Adrenal gland (tissue), 12 donors: ENCODE results near the gene UNC13D. TPM values are rescaled to one million over a fixed set of nuclear protein-coding genes. Genes with fewer than 3 reads are reported as not detected.
A peak's percentile ranks its signal among the peaks of the same experiment; 100 is the strongest.
"Not testable (repeated sequence)": the region's sequence is repeated elsewhere in the genome, so short reads cannot be mapped to it uniquely, and the experiment has no call there.

Experiments
- DNase-seq, 7 donors: peaks; one replicate each; pipeline ENCODE4 v3.0.0-alpha.2; 2019 to 2020
- H3K27ac ChIP-seq, 5 donors: fragments of 200-600 bp; sonication (generic) in 4 of 5; 1 replicate in 3 of 5; 2 replicates in 2 of 5; pipeline versions ENCODE4 v1.5.1 to v1.8.0; 2016 to 2020; ENCODE audit warnings: mild to moderate bottlenecking in 1 of 5
- H3K27me3 ChIP-seq: fragments of 200-600 bp; 2 replicates; pipeline ENCODE4 v1.8.0; 2021
- H3K36me3 ChIP-seq, 2 donors: fragments of 200-600 bp; replicated peaks in 1 of 2; 1 replicate in 1 of 2; 2 replicates in 1 of 2; pipeline versions ENCODE4 v1.5.1 to v1.8.0; 2018 to 2022
- H3K4me1 ChIP-seq, 2 donors: fragments of 200-600 bp; replicated peaks in 1 of 2; 1 replicate in 1 of 2; 2 replicates in 1 of 2; pipeline versions ENCODE4 v1.5.1 to v1.8.0; 2018 to 2021
- H3K4me3 ChIP-seq, 4 donors: fragments of 200-600 bp; sonication (generic) in 3 of 4; one replicate each; pipeline ENCODE4 v1.5.1; 2016 to 2018
- H3K9me3 ChIP-seq, 3 donors: fragments of 200-600 bp; sonication (generic) in 1 of 3; replicated peaks in 1 of 3; 1 replicate in 2 of 3; 2 replicates in 1 of 3; pipeline versions ENCODE4 v1.5.1 to v1.8.0; 2016 to 2021
- CTCF ChIP-seq, 6 experiments: fragments of 450-650 bp in 4 of 6; fragments of 200-600 bp in 2 of 6; sonication (generic) in 1 of 6; IDR thresholded peaks; 1 replicate in 5 of 6; 2 replicates in 1 of 6; pipeline versions ENCODE4 v1.5.1 to v1.8.0; 2016 to 2021; ENCODE audit warnings: antibody characterized with exemption in 6 of 6, mild to moderate bottlenecking in 2 of 6, moderate library complexity in 1 of 6
- POLR2A ChIP-seq, 2 donors: fragments of 450-650 bp; IDR thresholded peaks; one replicate each; pipeline ENCODE4 v1.6.1; 2017; ENCODE audit warnings: antibody characterized with exemption in 2 of 2, mild to moderate bottlenecking in 2 of 2, moderate library complexity in 1 of 2
- WGBS, 4 donors: extraction: QIAGEN DNeasy Blood & Tissue Kit in 2 of 4; methylation state at CpG; one replicate each; pipeline versions ENCODE4 v1.1.5 to v1.1.7; 2013 to 2017; 5-methylcytosine and 5-hydroxymethylcytosine counted together
- intact Hi-C, 2 donors: fragments of 100-400 bp; cut with DNase I; formaldehyde crosslinking; loops; one replicate each; pipeline versions ENCODE4 v1.14.1 to v1.15.0; 2022 to 2023
- polyA plus RNA-seq, 3 donors: library from polyadenylated mRNA; stranded (reverse); fragments of 200-250 nt in 2 of 3; fragments of 350-450 nt in 1 of 3; fragmentation: Illumina TruSeq in 1 of 3; extraction: RNeasy Lipid Tissue Mini Kit (QIAGEN cat#74804) in 1 of 3; gene quantifications; one replicate each; pipeline ENCODE4 v1.2.3, GENCODE V29; 2013 to 2014
- total RNA-seq, 9 donors: library from RNA; depleted of rRNA in 4 of 9; stranded (reverse); fragments of >200 nt in 4 of 9; fragments of 120-200 nt in 1 of 9; fragmentation: NEBNext Ultra II Directional in 1 of 9; extraction: Animal tissue kit (Norgen Biotek cat#: 25700) in 1 of 9; gene quantifications; one replicate each; pipeline versions ENCODE4 v1.1.0 to v1.2.4, GENCODE V29; 2013 to 2023
- donor health status: healthy with polysubstance abuse.
- donor health status: Bipolar disorder and iron deficiency.
- donor health status: DM: yes; HTN: yes; CAD: no.
- donor health status: DM: no; HTN: no; CAD: no.
- donor health status: DM: no; HTN: no; CAD: no.
- donor health status: DM: yes; HTN: yes; CAD: no.

The UNC13D gene
- total and polyA plus RNA-seq, 12 donors, result 3.0 to 47.5 (median 13.8) TPM

- intact Hi-C loops, result no loop called here
- Histone ChIP-seq H3K27me3 (no peaks in the 10 kb centered on the region), H3K27ac (peak within 1 kb of the TSS; percentile 91 to 99 (median 97)), H3K36me3 (peaks cover 0 to 18% of the 10 kb centered on the region in 2 donors), H3K4me3 (peak within 1 kb of the TSS; percentile 58 to 81 (median 70)), H3K4me1 (peaks cover 13 to 34% of the 10 kb centered on the region in 2 donors), H3K9me3 (no peaks in the 10 kb centered on the region)
- DNase-seq, result peak; percentile 97 to 100 (median 100)
- 0 to 1% (median 0%) methylated on average over 11 to 58 of the region's 58 CpGs for WGBS, 4 donors
- peak; percentile 21 to 50 (median 31) for TF ChIP-seq CTCF (IDR thresholded peaks at IDR 0.05)
- peak; percentile 79 to 97 for TF ChIP-seq POLR2A (IDR thresholded peaks at IDR 0.05)
These were observed 11.3 kb upstream of the UNC13D start, which contains the start of gene WBP2 for GRCh38 chr17:75855310-75856061. Gene WBP2, minus strand, starts transcription at chr17:75855335. Its CDS starts 38 bp downstream, at chr17:75855297.

DNA sequence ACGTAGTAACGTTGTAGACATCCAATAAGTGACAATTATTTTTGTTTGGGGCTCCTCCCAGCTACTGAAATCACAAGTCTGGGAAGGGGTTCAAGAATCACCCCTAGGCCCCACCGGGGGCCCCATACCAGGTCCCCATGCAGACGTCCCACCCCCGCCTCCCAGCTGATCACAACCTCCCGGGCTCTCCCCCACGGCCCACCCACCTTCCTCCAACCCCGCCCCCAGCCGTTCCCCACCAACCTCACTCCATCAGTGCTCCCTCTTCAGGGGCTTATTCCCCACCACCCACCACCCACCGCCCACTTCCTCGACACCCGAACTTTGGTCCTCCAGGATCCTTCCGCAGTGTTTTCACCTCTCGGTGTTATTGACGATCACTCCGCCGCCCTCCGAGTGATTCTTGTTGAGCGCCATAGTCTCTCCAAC is 10.7 kb upstream of the UNC13D start:
- peak in 1 of 7 donors; percentile 58 for DNase-seq

GRCh38 chr17:75854101-75854748 is 10.0 kb upstream of the UNC13D start:
- Histone ChIP-seq H3K9me3 (no peaks in the 10 kb centered on the region), H3K4me3 (peak overlapping the region in 3 of 4 donors; percentile 20 to 81 (median 58)), H3K36me3 (peaks cover 0 to 28% of the 10 kb centered on the region in 2 donors), H3K27me3 (no peaks in the 10 kb centered on the region), H3K27ac (peak overlapping the region; percentile 91 to 99 (median 97)), H3K4me1 (peaks cover 17 to 45% of the 10 kb centered on the region in 2 donors)
- WGBS, 4 donors, result 9 to 15% (median 11%) methylated on average over 6 to 7 of the region's 7 CpGs
- TF ChIP-seq CTCF (IDR thresholded peaks at IDR 0.05) (peak in 1 of 6 experiments; percentile 10), POLR2A (IDR thresholded peaks at IDR 0.05) (peak; percentile 61 to 95)
- intact Hi-C loops, result no loop called here
- DNase-seq, result peak; percentile 69 to 87 (median 82)

More for the DNA sequence above, 10.7 kb upstream of the UNC13D start:
- Histone ChIP-seq H3K9me3 (no peaks in the 10 kb centered on the region), H3K27me3 (no peaks in the 10 kb centered on the region), H3K36me3 (peaks cover 0 to 21% of the 10 kb centered on the region in 2 donors), H3K27ac (peak overlapping the region; percentile 91 to 99 (median 97)), H3K4me1 (peaks cover 13 to 39% of the 10 kb centered on the region in 2 donors), H3K4me3 (peak overlapping the region in 3 of 4 donors; percentile 20 to 81 (median 58))
- intact Hi-C loops, result no loop called here
- WGBS, 4 donors, result 1 to 3% (median 2%) methylated on average over 12 to 19 of the region's 19 CpGs
- no peak for TF ChIP-seq CTCF (IDR thresholded peaks at IDR 0.05)
- peak in 1 of 2 donors; percentile 58 for TF ChIP-seq POLR2A (IDR thresholded peaks at IDR 0.05)

GRCh38 chr17:75853433-75853832 is 9.2 kb upstream of the UNC13D start:
- H3K27ac ChIP-seq, result peak overlapping the region; percentile 55 to 99 (median 97)
- H3K27me3 ChIP-seq, result no peaks in the 10 kb centered on the region
- H3K4me3 ChIP-seq, result peak overlapping the region in 1 of 4 donors; percentile 58
- peaks cover 0 to 36% of the 10 kb centered on the region in 2 donors for H3K36me3 ChIP-seq
- no peaks in the 10 kb centered on the region for H3K9me3 ChIP-seq
- intact Hi-C loops, result no loop called here
- H3K4me1 ChIP-seq, result peaks cover 21 to 53% of the 10 kb centered on the region in 2 donors
- WGBS, 4 donors, result 58 to 66% (median 60%) methylated on average over 7 of the region's 7 CpGs
- DNase-seq, result peak in 6 of 7 donors; percentile 73 to 81 (median 76)
- TF ChIP-seq POLR2A (IDR thresholded peaks at IDR 0.05), result no peak
- TF ChIP-seq CTCF (IDR thresholded peaks at IDR 0.05), result no peak

DNA sequence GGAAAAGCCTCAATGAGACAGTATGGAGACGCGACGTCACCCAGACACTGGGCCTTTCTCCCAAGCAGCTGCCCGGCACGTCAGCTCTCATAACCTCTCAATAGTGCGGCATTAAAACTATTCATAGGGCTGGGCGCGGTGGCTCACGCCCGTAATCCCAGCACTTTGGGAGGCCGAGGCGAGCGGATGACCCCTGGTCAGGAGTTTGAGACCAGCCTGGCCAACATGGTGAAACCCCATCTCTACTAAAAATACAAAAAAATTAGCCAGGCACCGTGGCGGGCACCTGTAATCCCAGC is 7.4 kb upstream of the UNC13D start:
- H3K4me3 ChIP-seq, H3K27me3 ChIP-seq, H3K9me3 ChIP-seq, DNase-seq, intact Hi-C loops: not testable (repeated sequence)
- 91 to 95% (median 93%) methylated on average over 15 of the region's 15 CpGs for WGBS, 4 donors
- H3K36me3 ChIP-seq, result peaks cover 0 to 54% of the 10 kb centered on the region in 2 donors
- peaks cover 21 to 63% of the 10 kb centered on the region in 2 donors for H3K4me1 ChIP-seq
- peak overlapping the region; percentile 2 to 97 (median 41) for H3K27ac ChIP-seq
